Measurements from ENCODE around the gene SNTB2.
"Not testable (repeated sequence)": the region's sequence is repeated elsewhere in the genome, so short reads cannot be mapped to it uniquely, and the experiment has no call there.

The SNTB2 gene

GRCh38 chr16:69293401-69293800 is 106.4 kb downstream of the SNTB2 start:
- peak; percentile 18 for DNase-seq

DNA sequence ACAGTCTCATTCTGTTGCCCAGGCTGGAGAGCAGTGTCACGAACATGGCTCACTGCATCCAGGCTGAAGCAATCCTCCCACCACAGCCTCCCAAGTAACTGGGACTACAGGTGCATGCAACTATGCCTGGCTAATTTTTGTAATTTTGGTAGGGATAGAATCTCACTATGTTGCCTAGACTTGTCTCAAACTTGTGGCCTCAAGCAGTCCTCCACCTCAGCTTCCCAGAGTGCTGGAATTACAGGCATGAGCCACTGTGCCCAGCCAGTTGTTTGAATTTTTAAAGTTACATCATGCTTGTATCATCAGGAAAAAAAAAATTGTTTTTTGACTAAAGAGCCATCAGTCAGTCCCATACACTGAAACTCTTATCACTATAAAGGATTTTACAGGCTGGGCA is 107.1 kb downstream of the SNTB2 start:
- peak; percentile 48 for DNase-seq

GRCh38 chr16:69296771-69297170 is 109.8 kb downstream of the SNTB2 start:
- DNase-seq, result not testable (repeated sequence)

GRCh38 chr16:69298261-69298660 is 111.3 kb downstream of the SNTB2 start:
- no peak for DNase-seq

GRCh38 chr16:69301187-69301586 is 114.2 kb downstream of the SNTB2 start:
- DNase-seq, result no peak

DNA sequence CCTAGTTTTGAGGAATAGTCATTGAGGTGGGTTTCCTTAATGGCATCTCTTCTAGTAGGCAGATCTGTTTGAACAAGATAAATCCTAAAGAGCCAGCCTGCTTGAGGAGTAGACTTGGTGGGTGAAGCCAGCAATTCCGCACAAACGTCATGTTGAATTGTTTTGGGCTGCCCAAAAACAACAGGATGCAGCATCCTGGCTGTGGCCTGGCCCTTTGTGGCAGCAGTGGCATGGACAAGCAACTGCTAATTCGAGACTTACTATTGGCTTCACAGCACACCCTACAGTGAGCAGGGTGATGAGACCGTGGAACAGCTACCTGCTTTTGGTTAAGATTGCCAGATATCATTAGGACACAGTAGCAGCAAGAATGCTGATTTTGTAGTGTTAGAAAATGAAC is 114.9 kb downstream of the SNTB2 start:
- DNase-seq, result no peak

- no peak for DNase-seq
Measured at GRCh38 chr16:69302301-69302700, 115.3 kb downstream of the SNTB2 start.

GRCh38 chr16:69306031-69306430 is 119.1 kb downstream of the SNTB2 start:
- no peak for DNase-seq

DNA sequence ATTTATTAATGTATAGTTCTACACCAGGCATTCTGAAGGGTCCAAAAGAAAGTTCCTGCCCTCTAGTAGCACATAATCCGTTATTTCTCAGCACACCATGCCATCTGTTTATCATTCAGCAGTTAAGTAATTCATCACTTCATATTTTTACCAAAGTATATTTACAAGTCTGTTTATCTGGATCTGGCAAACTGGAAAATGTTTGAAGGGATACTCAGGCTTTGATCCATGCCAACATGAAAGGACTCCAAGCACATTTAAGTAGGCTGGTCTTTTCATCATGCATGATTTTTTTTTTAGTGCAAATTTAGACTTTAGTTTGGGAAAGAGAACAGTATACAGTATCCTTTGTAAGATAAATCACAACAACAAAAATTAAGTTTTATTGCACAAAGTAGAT is 120.1 kb downstream of the SNTB2 start:
- DNase-seq, result no peak

DNA sequence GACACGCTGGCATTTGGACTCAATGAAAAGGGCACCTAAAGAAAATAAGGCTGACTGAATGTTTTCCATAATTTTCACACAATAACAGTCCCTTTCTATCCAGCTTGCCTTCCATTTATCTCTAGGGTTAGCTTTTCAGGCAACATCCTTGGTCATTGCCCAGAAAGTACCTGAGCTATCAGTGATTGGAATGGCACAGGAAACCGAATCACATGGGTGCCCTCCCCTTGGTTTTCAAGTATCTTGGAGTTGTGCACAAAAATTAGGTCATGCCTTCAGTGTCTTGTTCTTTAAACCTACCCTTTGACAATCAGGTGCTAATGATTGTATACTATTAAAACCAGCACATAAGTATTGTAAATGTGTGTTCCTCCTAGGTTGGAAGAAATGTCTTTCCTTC is 120.9 kb downstream of the SNTB2 start:
- DNase-seq, result no peak

- DNase-seq, result no peak
Measured at GRCh38 chr16:69309316-69309715, 122.4 kb downstream of the SNTB2 start.

- peak; percentile 97 for DNase-seq
Measured at GRCh38 chr16:69310653-69311532, 123.9 kb downstream of the SNTB2 start, which contains the start of gene VPS4A. TSS of gene VPS4A (plus strand) at chr16:69311350. CDS start at chr16:69311512, 162 bp downstream.

DNA sequence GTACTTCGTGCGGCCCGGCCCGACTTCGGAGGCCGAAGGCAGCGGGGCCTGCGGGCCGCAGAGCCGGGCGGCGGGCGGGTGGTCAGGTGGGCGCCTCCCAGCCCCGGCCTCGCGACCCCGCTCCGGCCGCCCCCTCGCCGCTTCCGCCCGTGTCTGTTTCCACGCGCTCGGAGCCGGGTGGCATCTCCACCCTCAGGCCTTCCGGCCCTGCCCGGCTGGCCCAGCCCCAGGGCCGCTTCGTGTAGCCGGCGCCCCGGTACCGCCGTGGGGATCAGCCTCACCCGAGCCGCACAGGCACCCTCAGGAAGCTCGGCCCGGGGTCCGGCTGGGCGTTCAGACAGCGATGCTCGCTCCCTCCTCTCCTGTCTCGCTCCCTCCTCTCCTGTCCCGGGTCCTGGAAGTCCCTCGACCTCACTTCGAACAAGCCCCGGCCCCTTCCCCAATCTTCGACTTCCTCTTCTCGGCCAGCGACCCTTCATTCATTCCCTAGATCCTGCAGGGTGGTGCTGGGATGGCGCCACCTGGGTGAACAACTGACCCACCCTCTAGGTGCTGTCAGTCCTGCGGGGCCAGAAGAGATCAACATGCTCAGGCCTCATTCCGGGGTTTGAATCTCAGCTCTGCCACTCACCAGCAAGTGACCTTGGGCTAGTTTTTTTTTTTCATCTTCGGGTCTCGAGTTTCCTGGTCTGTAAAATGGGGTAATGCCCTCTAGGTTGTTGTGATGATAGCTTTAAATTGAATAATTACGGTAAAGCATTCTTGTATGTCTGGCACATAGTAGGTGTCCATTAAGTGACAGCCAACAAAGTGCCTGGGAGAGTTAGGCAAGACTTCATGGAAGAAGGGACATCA is 124.8 kb downstream of the SNTB2 start:
- DNase-seq, result no peak

DNA sequence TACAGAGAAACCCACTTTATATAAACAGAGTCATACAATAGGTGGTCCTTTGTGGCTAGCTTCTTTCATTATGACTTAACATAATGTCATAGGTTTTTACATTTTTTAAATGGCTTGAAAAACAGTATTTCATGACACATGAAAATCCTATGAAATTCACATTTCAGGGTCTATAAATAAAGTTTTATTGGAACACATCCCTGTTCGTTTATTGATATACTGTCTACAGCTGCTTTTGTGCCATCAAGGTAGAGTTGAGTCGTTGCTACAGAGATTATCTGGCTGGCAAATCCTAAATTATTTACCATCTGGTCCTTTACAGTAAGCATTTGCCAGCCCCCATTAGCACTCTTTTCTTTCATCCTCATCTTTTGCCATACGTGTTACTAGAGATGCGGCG is 126.5 kb downstream of the SNTB2 start:
- no peak for DNase-seq

GRCh38 chr16:69314534-69314933 is 127.6 kb downstream of the SNTB2 start:
- DNase-seq, result no peak

- no peak for DNase-seq
Measured at GRCh38 chr16:69315486-69316311, 128.7 kb downstream of the SNTB2 start.

DNA sequence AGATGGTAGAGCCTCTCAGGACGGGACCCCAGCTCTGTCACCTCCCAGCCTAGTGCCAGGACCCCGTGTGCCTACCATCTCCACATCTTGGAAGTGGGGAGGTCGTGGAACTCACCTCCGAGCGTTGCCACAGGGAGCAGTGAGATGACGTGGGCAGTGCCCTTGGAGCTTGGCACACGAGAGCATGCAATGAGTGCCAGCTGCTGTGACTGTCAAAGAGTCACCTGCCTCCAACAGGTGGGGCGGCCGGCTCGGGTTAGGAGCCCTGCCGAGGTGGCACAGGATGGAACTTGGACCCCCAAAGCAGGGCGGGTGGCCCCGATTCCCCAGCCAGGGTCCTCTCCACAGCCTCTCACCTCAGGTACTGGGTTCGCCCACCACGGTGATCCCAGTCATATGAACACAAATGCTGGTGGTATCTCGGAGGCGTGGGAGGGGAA is 129.7 kb downstream of the SNTB2 start:
- no peak for DNase-seq

GRCh38 chr16:69318177-69318910 is 131.4 kb downstream of the SNTB2 start:
- no peak for DNase-seq

DNA sequence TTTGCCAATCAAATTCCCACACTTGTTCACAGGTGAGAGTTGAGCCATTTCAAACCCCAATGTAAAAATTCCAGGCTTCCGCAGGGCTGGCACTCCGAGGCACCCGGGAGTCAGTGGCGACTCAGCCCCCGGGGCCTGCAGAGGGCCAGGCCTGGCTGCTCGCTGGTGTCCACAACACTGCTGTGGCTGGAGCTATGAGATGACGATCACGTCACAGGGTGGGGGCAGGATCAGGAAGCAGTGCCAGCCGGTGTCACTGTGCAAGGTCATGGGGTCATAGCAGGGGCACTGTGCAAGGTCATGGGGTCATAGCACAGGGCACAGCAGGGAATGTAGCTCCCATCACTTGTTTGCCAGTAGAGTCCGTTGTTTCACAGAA is 131.9 kb downstream of the SNTB2 start:
- DNase-seq, result no peak

DNA sequence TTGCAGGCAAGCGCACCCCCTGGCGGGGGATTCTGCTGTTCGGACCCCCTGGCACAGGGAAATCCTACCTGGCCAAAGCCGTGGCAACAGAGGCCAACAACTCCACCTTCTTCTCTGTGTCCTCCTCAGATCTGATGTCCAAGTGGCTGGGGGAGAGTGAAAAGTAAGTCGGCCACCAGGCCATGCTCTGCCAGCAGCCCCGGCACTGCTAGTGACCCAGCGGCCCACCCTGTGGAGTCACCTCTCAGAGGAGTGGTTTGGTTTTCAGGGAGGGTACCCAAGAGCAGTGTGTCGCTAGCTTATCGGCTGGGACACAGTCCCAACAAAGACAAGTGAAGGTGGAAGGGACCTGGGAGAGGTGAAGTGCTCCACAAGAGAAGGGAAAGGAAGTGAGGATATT is 132.4 kb downstream of the SNTB2 start:
- no peak for DNase-seq

DNA sequence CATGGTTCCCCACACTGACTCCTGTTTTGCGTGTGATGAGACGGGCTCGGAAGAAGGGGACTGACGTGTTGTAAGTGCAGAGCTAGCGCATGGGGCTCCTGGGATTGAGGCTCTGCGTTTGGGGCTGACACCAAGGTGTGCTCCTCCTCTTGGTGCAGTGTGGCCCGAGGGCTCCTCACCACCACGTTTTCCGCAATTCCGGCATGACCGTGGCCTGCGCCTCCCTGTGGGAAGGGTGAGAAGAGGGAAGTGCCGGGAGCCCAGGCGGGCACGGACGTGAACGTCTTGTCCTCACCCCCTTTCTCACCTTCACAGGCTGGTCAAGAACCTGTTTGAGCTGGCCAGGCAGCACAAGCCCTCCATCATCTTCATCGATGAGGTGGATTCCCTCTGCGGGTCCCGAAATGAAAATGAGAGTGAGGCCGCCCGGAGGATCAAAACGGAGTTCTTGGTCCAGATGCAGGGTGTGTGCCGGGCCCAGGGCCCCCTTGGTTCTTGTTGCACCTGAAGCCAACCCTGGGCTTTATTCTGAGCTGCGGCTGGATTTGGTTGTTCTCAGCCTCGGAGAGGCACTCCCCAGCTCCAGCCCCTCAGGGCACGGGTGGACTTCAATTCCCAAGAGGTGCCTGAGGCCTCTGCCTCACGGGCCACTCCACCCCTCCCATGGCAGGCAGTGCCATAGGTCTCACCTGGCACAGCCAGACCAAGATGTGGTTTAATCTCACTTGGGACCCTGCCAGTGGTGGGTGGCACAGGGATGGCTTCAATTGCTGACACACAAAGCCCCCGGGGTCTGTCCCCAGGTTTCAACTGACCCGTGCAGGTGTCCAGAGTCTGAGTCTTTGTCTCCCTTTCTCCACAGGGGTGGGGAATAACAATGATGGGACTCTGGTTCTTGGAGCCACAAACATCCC is 133.1 kb downstream of the SNTB2 start:
- no peak for DNase-seq

Data from fibroblast of skin of scalp (primary cell).